Natural killer cell treated with Interleukin-12 subunit alpha and Interleukin-12 subunit beta and Interleukin-15 and Interleukin-18, amount 100 ng/mL, for 72 hours (primary cell): ENCODE measurements around the gene KNCN. TPM values are rescaled to one million over a fixed set of nuclear protein-coding genes. Genes with fewer than 3 reads are reported as not detected.

ENCODE experiments used
- ATAC-seq, 2 donors: fragments of 150-1000 bp; cut with Tn5 transposase in 1 of 2; sonication (Bioruptor Pico), chemical (Tn5 transposase) in 1 of 2; 2 replicates each; pipeline ENCODE4 v1.10.0; 2021
- DNase-seq: peaks from one replicate; pipeline ENCODE4 v3.0.0; 2022; ENCODE audit warnings: low spot score
- H3K27ac Mint-ChIP-seq, 2 donors: 1 replicate in 1 of 2; 2 replicates in 1 of 2; pipeline ENCODE4 v1.8.0; 2022; ENCODE audit warnings: mixed read lengths in 2 of 2, mild to moderate bottlenecking in 1 of 2, moderate library complexity in 1 of 2
- H3K27me3 Mint-ChIP-seq, 2 donors: 1 replicate in 1 of 2; 2 replicates in 1 of 2; pipeline ENCODE4 v1.8.0; 2022; ENCODE audit warnings: mixed read lengths in 2 of 2
- H3K36me3 Mint-ChIP-seq: one replicate; pipeline ENCODE4 v1.8.0; 2022; ENCODE audit warnings: mixed read lengths
- H3K4me1 Mint-ChIP-seq, 2 donors: 1 replicate in 1 of 2; 2 replicates in 1 of 2; pipeline ENCODE4 v1.8.0; 2022; ENCODE audit warnings: low read depth in 2 of 2, mixed read lengths in 2 of 2, mild to moderate bottlenecking in 1 of 2
- H3K4me3 Mint-ChIP-seq: one replicate; pipeline ENCODE4 v1.8.0; 2022; ENCODE audit warnings: mixed read lengths
- H3K9me3 Mint-ChIP-seq: 2 replicates; pipeline ENCODE4 v1.8.0; 2022; ENCODE audit warnings: mixed read lengths
- total RNA-seq, 2 donors: library from RNA; stranded (reverse); gene quantifications; one replicate each; pipeline ENCODE4 v1.2.3, GENCODE V29; 2022

The KNCN gene
- total RNA-seq, 2 donors from 2014 or later = not detected

GRCh38 chr1:46529031-46529630 is 22.3 kb downstream of the KNCN start:
- Mint-ChIP-seq H3K36me3 (no peaks in the 10 kb centered on the region), H3K9me3 (no peaks in the 10 kb centered on the region), H3K27ac (peak overlapping the region in 1 of 2 donors; percentile 8), H3K4me3 (peak overlapping the region; percentile 33), H3K27me3 (peaks cover 17 to 28% of the 10 kb centered on the region in 2 donors), H3K4me1 (peaks cover 28 to 30% of the 10 kb centered on the region in 2 donors)
- no peak for DNase-seq
- peak in 1 of 2 donors; percentile 14 for ATAC-seq

- peak overlapping the region in 1 of 2 donors; percentile 8 for H3K27ac Mint-ChIP-seq
These were observed 23.0 kb downstream of the KNCN start for GRCh38 chr1:46528297-46528955.

GRCh38 chr1:46527474-46528296 is 23.8 kb downstream of the KNCN start:
- Mint-ChIP-seq H3K9me3 (no peaks in the 10 kb centered on the region), H3K36me3 (no peaks in the 10 kb centered on the region), H3K4me3 (no peak overlapping the region), H3K27ac (no peak overlapping the region), H3K27me3 (peaks cover 17 to 30% of the 10 kb centered on the region in 2 donors), H3K4me1 (peaks cover 30 to 32% of the 10 kb centered on the region in 2 donors)
- ATAC-seq = peak; percentile 64 to 80
- peak; percentile 80 for DNase-seq

More at GRCh38 chr1:46528297-46528955, 23.0 kb downstream of the KNCN start:
- H3K4me3 Mint-ChIP-seq = peak overlapping the region; percentile 33
- ATAC-seq (no peak), DNase-seq (no peak)
- H3K27me3 Mint-ChIP-seq = peaks cover 17 to 30% of the 10 kb centered on the region in 2 donors
- no peaks in the 10 kb centered on the region for H3K36me3 Mint-ChIP-seq
- peaks cover 29 to 30% of the 10 kb centered on the region in 2 donors for H3K4me1 Mint-ChIP-seq
- H3K9me3 Mint-ChIP-seq = no peaks in the 10 kb centered on the region

- H3K36me3 Mint-ChIP-seq = no peaks in the 10 kb centered on the region
- H3K4me3 Mint-ChIP-seq = no peak overlapping the region
- H3K4me1 Mint-ChIP-seq = peaks cover 38 to 41% of the 10 kb centered on the region in 2 donors
- no peak overlapping the region for H3K27ac Mint-ChIP-seq
- DNase-seq (no peak), ATAC-seq (no peak)
- H3K27me3 Mint-ChIP-seq = peaks cover 17 to 29% of the 10 kb centered on the region in 2 donors
- H3K9me3 Mint-ChIP-seq = no peaks in the 10 kb centered on the region
These were observed 24.7 kb downstream of the KNCN start for GRCh38 chr1:46526691-46527291.

- no peak overlapping the region for H3K4me3 Mint-ChIP-seq
- DNase-seq (no peak), ATAC-seq (no peak)
- peaks cover 41 to 47% of the 10 kb centered on the region in 2 donors for H3K4me1 Mint-ChIP-seq
- peak overlapping the region in 1 of 2 donors; percentile 67 for H3K27ac Mint-ChIP-seq
- H3K36me3 Mint-ChIP-seq = no peaks in the 10 kb centered on the region
- no peaks in the 10 kb centered on the region for H3K9me3 Mint-ChIP-seq
- H3K27me3 Mint-ChIP-seq = peaks cover 17 to 27% of the 10 kb centered on the region in 2 donors
These were observed 25.3 kb downstream of the KNCN start for GRCh38 chr1:46526013-46526690.

- H3K27me3 Mint-ChIP-seq = peaks cover 17 to 27% of the 10 kb centered on the region in 2 donors
- H3K4me3 Mint-ChIP-seq = peak overlapping the region; percentile 28
- no peaks in the 10 kb centered on the region for H3K36me3 Mint-ChIP-seq
- DNase-seq = no peak
- H3K4me1 Mint-ChIP-seq = peaks cover 44 to 51% of the 10 kb centered on the region in 2 donors
- H3K9me3 Mint-ChIP-seq = no peaks in the 10 kb centered on the region
- no peak for ATAC-seq
- H3K27ac Mint-ChIP-seq = peak overlapping the region in 1 of 2 donors; percentile 67
These were observed 26.0 kb downstream of the KNCN start for GRCh38 chr1:46525253-46525983.

- peak overlapping the region; percentile 28 for H3K4me3 Mint-ChIP-seq
- ATAC-seq = no peak
- no peak for DNase-seq
- H3K27me3 Mint-ChIP-seq = peaks cover 17 to 27% of the 10 kb centered on the region in 2 donors
- peaks cover 45 to 52% of the 10 kb centered on the region in 2 donors for H3K4me1 Mint-ChIP-seq
- no peak overlapping the region for H3K27ac Mint-ChIP-seq
- H3K9me3 Mint-ChIP-seq = no peaks in the 10 kb centered on the region
- H3K36me3 Mint-ChIP-seq = no peaks in the 10 kb centered on the region
These were observed 26.6 kb downstream of the KNCN start for GRCh38 chr1:46524843-46525242.

- no peaks in the 10 kb centered on the region for H3K9me3 Mint-ChIP-seq
- H3K27ac Mint-ChIP-seq = peak overlapping the region in 1 of 2 donors; percentile 74
- no peak overlapping the region for H3K4me3 Mint-ChIP-seq
- H3K27me3 Mint-ChIP-seq = peaks cover 7 to 21% of the 10 kb centered on the region in 2 donors
- no peak for DNase-seq
- H3K4me1 Mint-ChIP-seq = peaks cover 43 to 44% of the 10 kb centered on the region in 2 donors
- ATAC-seq = no peak
- H3K36me3 Mint-ChIP-seq = no peaks in the 10 kb centered on the region
These were observed 27.7 kb downstream of the KNCN start for GRCh38 chr1:46523496-46524353.

GRCh38 chr1:46522969-46523320 is 28.5 kb downstream of the KNCN start:
- peaks cover 38% of the 10 kb centered on the region in 2 donors for H3K4me1 Mint-ChIP-seq
- peaks cover 6 to 19% of the 10 kb centered on the region in 2 donors for H3K27me3 Mint-ChIP-seq
- H3K9me3 Mint-ChIP-seq = no peaks in the 10 kb centered on the region
- peak overlapping the region; percentile 70 for H3K4me3 Mint-ChIP-seq
- no peaks in the 10 kb centered on the region for H3K36me3 Mint-ChIP-seq
- H3K27ac Mint-ChIP-seq = peak overlapping the region; percentile 84 to 86
- DNase-seq = no peak
- ATAC-seq = no peak

- Mint-ChIP-seq H3K9me3 (no peaks in the 10 kb centered on the region), H3K27me3 (peaks cover 11 to 22% of the 10 kb centered on the region in 2 donors), H3K36me3 (no peaks in the 10 kb centered on the region), H3K4me3 (peak overlapping the region; percentile 70), H3K4me1 (peaks cover 38% of the 10 kb centered on the region in 2 donors), H3K27ac (peak overlapping the region; percentile 84 to 86)
- peak; percentile 91 to 94 for ATAC-seq
- peak; percentile 73 for DNase-seq
These were observed 29.1 kb downstream of the KNCN start for GRCh38 chr1:46522184-46522968.

GRCh38 chr1:46521414-46521813 is 30.0 kb downstream of the KNCN start:
- Mint-ChIP-seq H3K27ac (peak overlapping the region; percentile 84 to 86), H3K4me1 (peaks cover 38% of the 10 kb centered on the region in 2 donors), H3K4me3 (peak overlapping the region; percentile 70), H3K9me3 (no peaks in the 10 kb centered on the region), H3K27me3 (peaks cover 20 to 26% of the 10 kb centered on the region in 2 donors), H3K36me3 (no peaks in the 10 kb centered on the region)
- ATAC-seq = no peak
- no peak for DNase-seq
